Right ventricle myocardium inferior (tissue), 1 donor: ENCODE results near the gene MAPK10. TPM values are rescaled to one million over a fixed set of nuclear protein-coding genes. Genes with fewer than 3 reads are reported as not detected.

Experiments
- ATAC-seq: fragments of 200-7000 bp; cut with Tn5 transposase; one replicate; pipeline ENCODE4 v1.9.1; 2020; ENCODE audit warnings: mild to moderate bottlenecking, moderate library complexity
- DNase-seq: peaks from one replicate; pipeline ENCODE4 v3.0.0; 2021; ENCODE audit errors: missing footprints
- intact Hi-C: fragments of 100-400 bp; cut with DNase I; formaldehyde crosslinking; loops from one replicate; pipeline ENCODE4 v1.11.0; 2022
- total RNA-seq: library from RNA; stranded (reverse); fragmentation: NEBNext Ultra II Directional; extraction: Animal tissue kit (Norgen Biotek cat#: 25700); gene quantifications from one replicate; pipeline ENCODE4 v1.2.1, GENCODE V29; 2021
- donor health status: DM: no; HTN: yes; CAD: no; lungs with severe emphysema.

The MAPK10 gene
- total RNA-seq, 1 donor from 2014 or later = 4.1 TPM

- intact Hi-C loops = no loop called here
- ATAC-seq = no peak
- no peak for DNase-seq
Measured at GRCh38 chr4:86141161-86141560, 218.7 kb downstream of the MAPK10 start.

- intact Hi-C loops = no loop called here
- DNase-seq (peak; percentile 48), ATAC-seq (no peak)
Measured at GRCh38 chr4:86132468-86132867, 227.4 kb downstream of the MAPK10 start.

GRCh38 chr4:86131456-86131855 lies 228.4 kb downstream of the MAPK10 start:
- ATAC-seq (no peak), DNase-seq (no peak)
- intact Hi-C loops = no loop called here

- DNase-seq (no peak), ATAC-seq (no peak)
- intact Hi-C loops = no loop called here
Measured at GRCh38 chr4:86130160-86130933, 229.5 kb downstream of the MAPK10 start.

- intact Hi-C loops = no loop called here
- no peak for ATAC-seq
- no peak for DNase-seq
Measured at GRCh38 chr4:86129546-86129945, 230.3 kb downstream of the MAPK10 start.

GRCh38 chr4:86122404-86122803 lies 237.4 kb downstream of the MAPK10 start:
- no peak for DNase-seq
- ATAC-seq = no peak
- intact Hi-C loops = no loop called here

GRCh38 chr4:86118711-86119110 lies 241.1 kb downstream of the MAPK10 start:
- intact Hi-C loops = no loop called here
- DNase-seq = no peak
- ATAC-seq = no peak

GRCh38 chr4:86117705-86118302 lies 242.0 kb downstream of the MAPK10 start:
- DNase-seq = no peak
- intact Hi-C loops = no loop called here
- ATAC-seq = no peak

GRCh38 chr4:86114563-86114962 lies 245.3 kb downstream of the MAPK10 start:
- no peak for ATAC-seq
- intact Hi-C loops = no loop called here
- no peak for DNase-seq

- intact Hi-C loops = no loop called here
- no peak for ATAC-seq
Measured at GRCh38 chr4:86108834-86109233, 251.0 kb downstream of the MAPK10 start.

GRCh38 chr4:86108137-86108536 lies 251.7 kb downstream of the MAPK10 start:
- DNase-seq (no peak), ATAC-seq (no peak)
- intact Hi-C loops = no loop called here

More at GRCh38 chr4:86108834-86109233, 251.0 kb downstream of the MAPK10 start:
- DNase-seq = no peak

- ATAC-seq (no peak), DNase-seq (no peak)
- intact Hi-C loops = no loop called here
Measured at GRCh38 chr4:86107112-86107511, 252.7 kb downstream of the MAPK10 start.

- intact Hi-C loops = no loop called here
- DNase-seq (no peak), ATAC-seq (no peak)
Measured at GRCh38 chr4:86106475-86106874, 253.4 kb downstream of the MAPK10 start.

GRCh38 chr4:86101841-86102240 lies 258.0 kb downstream of the MAPK10 start:
- DNase-seq (no peak), ATAC-seq (no peak)
- intact Hi-C loops = no loop called here

- ATAC-seq (no peak), DNase-seq (no peak)
- intact Hi-C loops = no loop called here
Measured at GRCh38 chr4:86101410-86101809, 258.4 kb downstream of the MAPK10 start.

GRCh38 chr4:86100539-86101215 lies 259.2 kb downstream of the MAPK10 start:
- no peak for ATAC-seq
- intact Hi-C loops = no loop called here
- DNase-seq = no peak

- no peak for DNase-seq
- intact Hi-C loops = no loop called here
- no peak for ATAC-seq
Measured at GRCh38 chr4:86099348-86099747, 260.5 kb downstream of the MAPK10 start.

- intact Hi-C loops = no loop called here
- ATAC-seq = no peak
- DNase-seq = no peak
Measured at GRCh38 chr4:86098691-86099090, 261.2 kb downstream of the MAPK10 start.

GRCh38 chr4:86096373-86096772 lies 263.5 kb downstream of the MAPK10 start:
- intact Hi-C loops = no loop called here
- DNase-seq (no peak), ATAC-seq (no peak)

GRCh38 chr4:86092684-86093083 lies 267.2 kb downstream of the MAPK10 start:
- intact Hi-C loops = no loop called here
- ATAC-seq (no peak), DNase-seq (no peak)
